Measurements from ENCODE around the gene GPAT2.
A peak's percentile ranks its signal among the peaks of the same experiment; 100 is the strongest.
"Not testable (repeated sequence)": the region's sequence is repeated elsewhere in the genome, so short reads cannot be mapped to it uniquely, and the experiment has no call there.

Gene GPAT2

DNA sequence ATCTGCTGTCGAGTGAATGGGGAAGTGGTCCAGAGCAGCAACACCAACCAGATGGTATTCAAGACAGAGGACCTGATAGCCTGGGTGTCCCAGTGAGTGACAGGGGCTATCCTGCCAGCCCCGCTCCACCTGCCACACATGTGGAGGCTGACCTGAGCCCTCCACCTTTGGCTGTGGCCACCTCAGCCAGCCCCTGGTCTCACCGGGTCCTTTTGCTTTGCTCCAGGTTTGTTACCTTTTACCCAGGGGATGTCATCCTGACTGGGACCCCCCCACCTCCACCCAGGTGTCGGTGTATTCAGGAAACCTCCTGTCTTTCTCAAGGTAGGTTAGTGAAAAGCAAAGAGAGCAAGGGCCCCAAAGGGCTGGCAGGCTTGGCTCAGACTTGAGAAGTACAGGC, 13.6 kb downstream of the GPAT2 start:
- not testable (repeated sequence) for DNase-seq, H3K27ac Mint-ChIP-seq
- CTCF ChIA-PET = interaction anchor here (4.2 kb wide), 1 partner anchor 97 kb away, joined by 29 read pairs; no protein-coding TSS in a partner anchor

DNA sequence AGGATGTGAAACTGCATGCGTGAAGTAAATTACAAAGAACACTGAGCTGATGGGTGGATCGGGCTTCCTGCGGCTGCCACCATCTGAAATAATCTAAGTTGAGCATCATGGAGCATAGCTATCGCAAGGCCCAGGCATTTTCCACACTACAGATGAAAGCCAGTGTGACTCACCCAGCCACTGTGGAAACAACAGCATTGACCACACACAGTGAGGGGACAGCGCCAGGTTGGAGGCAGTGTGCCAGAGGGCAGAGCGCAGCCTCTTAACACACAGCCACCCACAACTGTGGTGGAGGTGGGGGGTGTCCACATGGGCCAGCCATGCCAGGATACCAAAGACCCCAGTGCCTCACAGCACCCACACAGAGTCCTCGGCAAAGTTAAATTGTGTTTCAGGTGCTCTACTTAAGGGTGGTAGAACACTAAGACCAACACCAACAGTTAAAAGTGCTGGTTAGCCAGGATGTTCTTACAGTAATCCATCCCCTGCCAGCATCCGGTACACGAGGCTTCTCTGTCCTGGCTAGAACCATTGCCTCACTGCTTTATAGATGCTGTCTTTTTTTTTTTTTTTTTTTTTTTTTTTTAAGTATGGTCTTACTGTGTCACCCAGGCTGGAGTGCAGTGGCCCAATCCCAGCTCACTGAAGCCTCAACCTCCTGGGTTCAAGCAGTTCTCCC, 14.7 kb downstream of the GPAT2 start:
- CTCF ChIA-PET = interaction anchor here (1.1 kb wide), 1 partner anchor 93 kb away, joined by 3 read pairs; no protein-coding TSS in a partner anchor
- H3K4me1 Mint-ChIP-seq, H3K27ac Mint-ChIP-seq, H3K4me3 Mint-ChIP-seq, DNase-seq, H3K9me3 Mint-ChIP-seq, H3K36me3 Mint-ChIP-seq, H3K27me3 Mint-ChIP-seq: not testable (repeated sequence)

More for the DNA sequence above, 13.6 kb downstream of the GPAT2 start:
- not testable (repeated sequence) for H3K9me3 Mint-ChIP-seq, H3K27me3 Mint-ChIP-seq, H3K4me1 Mint-ChIP-seq, H3K36me3 Mint-ChIP-seq, H3K4me3 Mint-ChIP-seq

DNA sequence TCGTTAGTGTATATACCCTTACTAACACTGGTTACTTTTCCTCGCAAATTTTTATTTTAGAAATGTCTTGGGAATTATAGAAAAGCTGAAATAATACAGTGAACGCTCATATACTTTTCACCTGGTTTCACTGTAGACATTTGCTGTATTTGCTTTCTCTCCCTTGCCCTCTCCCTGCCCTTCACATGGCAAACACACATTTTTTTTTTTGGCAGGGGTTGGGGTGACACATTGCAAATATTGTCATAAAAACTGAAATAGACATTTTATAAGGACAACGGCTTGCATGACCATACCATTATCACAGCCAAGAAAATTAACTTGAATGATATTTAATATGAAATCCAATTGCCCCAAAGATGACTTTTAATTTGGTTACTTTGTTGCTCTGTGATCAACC, 18.4 kb downstream of the GPAT2 start:
- CTCF ChIA-PET, H3K36me3 Mint-ChIP-seq, H3K27me3 Mint-ChIP-seq, H3K9me3 Mint-ChIP-seq, DNase-seq, H3K4me1 Mint-ChIP-seq, H3K27ac Mint-ChIP-seq, H3K4me3 Mint-ChIP-seq: not testable (repeated sequence)

DNA sequence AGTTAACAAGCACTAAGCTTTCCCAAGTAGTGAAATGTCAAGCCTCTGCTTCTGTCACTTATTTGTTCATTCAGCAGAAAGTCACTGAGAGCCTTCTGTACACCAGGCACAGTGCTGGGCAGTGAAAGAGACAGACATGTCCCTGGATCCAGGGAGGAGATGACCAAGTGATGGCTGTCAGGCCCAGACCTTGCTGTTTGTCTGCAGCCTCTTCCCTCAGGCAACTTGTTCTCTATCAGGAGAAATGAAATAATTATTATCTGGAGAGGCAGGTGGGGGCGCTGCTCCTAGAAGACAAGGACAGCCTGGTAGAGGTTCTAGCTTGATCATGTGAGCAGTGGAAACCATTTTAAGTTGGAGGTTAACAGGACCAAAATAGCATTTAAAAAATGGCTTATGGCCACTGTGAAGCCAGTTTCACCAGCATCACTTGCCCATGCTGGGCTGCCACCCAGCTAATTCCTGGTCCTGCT, 21.9 kb downstream of the GPAT2 start:
- not testable (repeated sequence) for H3K4me1 Mint-ChIP-seq, DNase-seq, H3K36me3 Mint-ChIP-seq, H3K4me3 Mint-ChIP-seq, H3K27ac Mint-ChIP-seq, H3K9me3 Mint-ChIP-seq
- H3K27me3 Mint-ChIP-seq = peaks cover 21% of the 10 kb centered on the region
- CTCF ChIA-PET = interaction anchor here (1.3 to 3.3 kb wide), 3 partner anchors 10 to 105 kb away, joined by 3 to 10 read pairs (median 5); no protein-coding TSS in a partner anchor

DNA sequence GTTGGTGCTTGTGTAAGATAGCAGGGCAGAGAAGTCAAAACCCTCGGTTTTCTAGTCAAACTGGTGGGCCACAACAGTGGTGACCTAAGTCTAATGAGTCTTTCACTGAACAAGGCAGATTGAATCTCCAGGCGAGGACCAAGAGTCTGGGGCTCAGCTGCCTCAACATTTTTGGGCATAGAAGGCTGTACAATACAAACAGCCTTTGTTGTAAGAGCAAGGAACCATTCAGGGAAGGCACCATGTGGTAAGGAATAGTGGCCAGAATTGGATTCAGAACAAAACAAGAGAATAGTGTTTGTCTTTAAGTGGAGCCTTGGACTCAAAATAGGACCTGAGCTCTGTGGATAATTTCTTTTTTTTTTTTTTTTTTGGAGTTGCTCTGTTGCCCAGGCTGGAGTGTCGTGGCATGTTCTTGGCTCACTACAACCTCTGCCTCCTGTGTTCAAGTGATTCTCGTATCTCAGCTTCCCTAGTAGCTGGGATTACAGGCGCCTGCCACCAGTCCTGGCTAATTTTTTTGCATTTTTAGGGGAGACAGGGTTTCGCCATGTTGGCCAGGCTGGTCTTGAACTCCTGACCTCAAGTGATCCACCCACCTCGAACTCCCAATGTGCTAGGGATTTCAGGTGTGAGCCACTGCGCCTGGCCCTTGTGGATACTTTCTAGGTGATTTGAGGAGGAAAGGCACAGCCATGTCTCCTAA, 22.5 kb downstream of the GPAT2 start:
- not testable (repeated sequence) for H3K27ac Mint-ChIP-seq, H3K4me1 Mint-ChIP-seq, H3K4me3 Mint-ChIP-seq, H3K9me3 Mint-ChIP-seq, DNase-seq, H3K36me3 Mint-ChIP-seq
- peaks cover 21% of the 10 kb centered on the region for H3K27me3 Mint-ChIP-seq
- CTCF ChIA-PET = interaction anchor here (1.3 to 3.3 kb wide), 3 partner anchors 10 to 106 kb away, joined by 3 to 10 read pairs (median 5); no protein-coding TSS in a partner anchor

GRCh38 chr2:96011129-96011455, 23.6 kb downstream of the GPAT2 start:
- H3K27ac Mint-ChIP-seq, H3K4me1 Mint-ChIP-seq, H3K36me3 Mint-ChIP-seq, H3K9me3 Mint-ChIP-seq: not testable (repeated sequence)
- DNase-seq = peak; percentile 55
- H3K4me3 Mint-ChIP-seq = peak overlapping the region; percentile 69
- H3K27me3 Mint-ChIP-seq = peaks cover 32% of the 10 kb centered on the region
- CTCF ChIA-PET = interaction anchor here (1.0 to 3.3 kb wide), 3 partner anchors 11 to 106 kb away, joined by 3 to 10 read pairs (median 5); partner anchors contain the start of gene ANKRD36C

GRCh38 chr2:96010320-96011128, 24.2 kb downstream of the GPAT2 start:
- peak overlapping the region; percentile 69 for H3K4me3 Mint-ChIP-seq
- H3K27ac Mint-ChIP-seq = not testable (repeated sequence)
- DNase-seq = peak; percentile 98

GRCh38 chr2:96009833-96010232, 24.9 kb downstream of the GPAT2 start:
- not testable (repeated sequence) for H3K27ac Mint-ChIP-seq, DNase-seq, H3K4me1 Mint-ChIP-seq, H3K36me3 Mint-ChIP-seq, H3K9me3 Mint-ChIP-seq
- Mint-ChIP-seq H3K4me3 (peak overlapping the region; percentile 63), H3K27me3 (peaks cover 33% of the 10 kb centered on the region)
- CTCF ChIA-PET = interaction anchor here (1.3 kb wide), 2 partner anchors 13 to 314 kb away, joined by 3 read pairs; no protein-coding TSS in a partner anchor

More at GRCh38 chr2:96010320-96011128, 24.2 kb downstream of the GPAT2 start:
- not testable (repeated sequence) for H3K9me3 Mint-ChIP-seq, H3K36me3 Mint-ChIP-seq, H3K4me1 Mint-ChIP-seq
- CTCF ChIA-PET = interaction anchor here (1.0 to 1.3 kb wide), 3 partner anchors 12 to 314 kb away, joined by 3 read pairs; partner anchors contain the start of gene ANKRD36C
- H3K27me3 Mint-ChIP-seq = peaks cover 33% of the 10 kb centered on the region

DNA sequence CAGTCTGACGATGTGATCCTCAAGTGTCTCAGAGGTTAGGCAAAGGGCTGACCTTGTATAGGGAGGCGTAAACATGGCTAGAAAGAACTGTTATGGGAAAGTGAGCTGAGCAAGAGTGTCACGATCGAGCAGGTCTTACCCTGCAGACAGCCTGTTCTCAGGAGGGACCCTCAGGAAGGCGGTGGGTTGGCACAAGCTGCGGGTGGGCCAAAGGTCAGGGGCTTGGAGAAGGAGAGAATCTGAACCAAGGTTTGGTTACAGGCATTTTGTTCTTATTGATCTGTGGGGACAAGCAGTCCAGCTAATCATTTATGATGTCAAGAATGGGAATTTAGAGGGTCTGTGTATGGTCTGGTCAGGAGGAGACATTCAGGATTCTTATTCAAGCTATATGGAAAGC, 26.7 kb downstream of the GPAT2 start:
- H3K4me3 Mint-ChIP-seq, H3K4me1 Mint-ChIP-seq, H3K27ac Mint-ChIP-seq, H3K9me3 Mint-ChIP-seq, DNase-seq, CTCF ChIA-PET, H3K36me3 Mint-ChIP-seq: not testable (repeated sequence)
- peaks cover 43% of the 10 kb centered on the region for H3K27me3 Mint-ChIP-seq

- H3K36me3 Mint-ChIP-seq, DNase-seq, H3K4me3 Mint-ChIP-seq, H3K4me1 Mint-ChIP-seq, H3K9me3 Mint-ChIP-seq, H3K27ac Mint-ChIP-seq: not testable (repeated sequence)
- CTCF ChIA-PET = interaction anchor here (0.6 kb wide), 1 partner anchor 263 kb away, joined by 4 read pairs; no protein-coding TSS in a partner anchor
- peaks cover 50% of the 10 kb centered on the region for H3K27me3 Mint-ChIP-seq
Measured at GRCh38 chr2:96006248-96006647, 28.5 kb downstream of the GPAT2 start.

DNA sequence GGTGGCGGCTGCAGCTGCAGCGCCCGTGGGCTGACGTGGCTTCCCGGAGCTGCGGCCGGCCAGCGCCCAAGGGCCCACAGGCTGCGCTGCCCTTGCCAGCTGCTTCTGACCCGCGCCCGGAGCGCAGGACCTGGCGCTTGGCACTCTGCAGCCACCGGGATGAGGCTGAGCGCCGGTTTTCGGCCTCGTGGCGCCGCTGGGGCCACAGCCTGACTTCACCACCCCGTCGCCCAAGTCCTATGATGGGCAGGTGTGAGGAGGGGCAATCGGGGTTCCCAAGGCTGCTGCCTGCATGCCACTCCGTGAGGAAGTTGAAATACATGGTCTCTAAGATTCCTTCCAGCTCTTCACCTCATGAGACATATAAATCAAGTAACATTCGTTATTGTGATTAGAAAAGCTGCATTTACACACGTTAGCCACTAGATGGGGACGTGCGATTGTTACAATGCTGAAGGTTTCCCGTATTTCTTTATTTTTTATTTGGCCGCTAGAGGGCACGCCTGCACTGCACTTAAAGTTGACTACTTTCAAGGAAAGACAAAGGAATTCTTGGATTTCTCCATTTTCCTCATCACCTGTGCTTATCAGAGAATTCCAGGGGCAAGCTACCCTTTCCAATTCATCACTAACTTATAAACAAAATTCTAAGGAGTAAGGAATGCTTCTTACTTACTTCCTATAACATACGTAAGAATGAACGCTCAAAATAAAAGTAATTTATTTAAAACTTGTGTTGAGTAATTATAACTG, 42.0 kb downstream of the GPAT2 start:
- peak overlapping the region; percentile 76 for H3K4me3 Mint-ChIP-seq
- peaks cover 12% of the 10 kb centered on the region for H3K4me1 Mint-ChIP-seq
- H3K27me3 Mint-ChIP-seq = peaks cover 35% of the 10 kb centered on the region
- H3K36me3 Mint-ChIP-seq, H3K9me3 Mint-ChIP-seq: not testable (repeated sequence)
- peak; percentile 68 for DNase-seq
- peak overlapping the region; percentile 91 for H3K27ac Mint-ChIP-seq
- CTCF ChIA-PET = interaction anchor here (0.6 to 4.8 kb wide), 20 partner anchors 10 to 275 kb away, joined by 3 to 26 read pairs (median 4); partner anchors contain the start of genes ADRA2B, ASTL, CIAO1 and STARD7

DNA sequence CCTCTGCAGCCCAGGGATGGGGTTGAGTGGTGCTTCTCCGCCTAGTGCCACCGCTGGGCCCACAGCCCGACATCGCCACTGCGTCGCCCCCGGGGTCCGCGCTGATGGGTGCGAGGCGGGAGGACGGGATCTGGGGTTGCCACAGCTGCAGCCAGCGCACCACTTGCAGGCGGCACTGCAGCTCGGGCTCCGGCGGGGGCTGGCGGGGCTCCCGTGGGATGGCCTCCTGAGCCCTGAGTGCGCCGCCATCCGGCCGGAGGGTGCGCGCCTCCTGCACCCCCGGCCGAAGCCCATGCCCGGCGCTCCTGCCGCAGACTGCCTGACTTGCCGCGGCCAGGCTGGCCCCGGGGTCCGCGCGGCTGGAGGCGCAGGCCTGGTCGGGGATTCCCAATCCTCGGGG, 42.6 kb downstream of the GPAT2 start:
- not testable (repeated sequence) for H3K36me3 Mint-ChIP-seq, H3K9me3 Mint-ChIP-seq
- Mint-ChIP-seq H3K27ac (peak overlapping the region; percentile 90), H3K4me1 (peaks cover 12% of the 10 kb centered on the region), H3K27me3 (peaks cover 35% of the 10 kb centered on the region), H3K4me3 (peak overlapping the region; percentile 71)
- DNase-seq = peak; percentile 46
- CTCF ChIA-PET = interaction anchor here (0.6 to 4.8 kb wide), 20 partner anchors 10 to 275 kb away, joined by 3 to 26 read pairs (median 4); partner anchors contain the start of genes ADRA2B, ASTL, CIAO1 and STARD7

DNA sequence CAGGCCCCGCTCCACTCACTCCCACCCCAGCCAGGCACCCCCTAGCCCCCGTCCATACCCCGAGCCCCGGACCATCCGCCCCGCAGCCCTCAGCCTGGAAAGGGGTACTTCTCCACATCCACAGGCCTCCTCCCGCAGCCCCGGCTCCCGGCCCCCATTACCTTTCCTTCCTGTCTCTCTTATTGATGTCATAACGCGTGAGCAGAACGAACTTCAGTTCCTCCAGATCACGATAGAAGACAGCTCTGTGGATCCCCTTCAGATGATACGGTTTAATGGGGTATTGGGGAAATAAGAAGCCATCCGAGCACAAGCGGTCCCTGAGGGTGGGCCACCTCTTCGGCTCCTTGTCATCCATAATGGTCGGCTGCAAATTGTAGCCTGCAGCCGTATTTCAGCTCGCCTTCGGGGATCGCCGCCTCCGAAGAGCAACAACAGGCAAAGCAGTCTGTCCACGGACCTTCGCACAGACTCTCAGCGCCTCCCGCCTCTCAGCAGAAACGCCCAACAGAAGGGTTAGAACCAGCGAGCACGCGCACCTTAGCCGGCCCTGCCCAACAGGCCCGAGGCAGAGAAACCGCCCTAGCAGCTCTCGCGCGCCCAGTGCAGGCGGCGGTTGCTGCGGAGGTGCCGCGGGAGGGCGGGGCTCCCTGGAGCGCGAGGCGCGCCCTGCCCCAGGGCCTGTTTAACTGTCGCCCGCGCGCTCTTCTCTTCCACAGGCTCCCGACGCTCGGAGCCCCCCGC, 43.2 kb downstream of the GPAT2 start, which contains the start of gene ANKRD36C:
Gene ANKRD36C, minus strand, starts transcription at position 474 of the 744 bp plus-strand sequence. Its CDS starts 116 bp downstream, at position 358.
- CTCF ChIA-PET = interaction anchor here (0.9 to 4.8 kb wide), 6 partner anchors 9 to 263 kb away, joined by 3 to 26 read pairs (median 3); partner anchors contain the start of gene ADRA2B
- not testable (repeated sequence) for H3K36me3 Mint-ChIP-seq, H3K9me3 Mint-ChIP-seq
- DNase-seq = peak; percentile 56
- H3K4me3 Mint-ChIP-seq = peak within 1 kb of the TSS; percentile 92
- H3K4me1 Mint-ChIP-seq = peaks cover 12% of the 10 kb centered on the region
- peak within 1 kb of the TSS; percentile 95 for H3K27ac Mint-ChIP-seq
- H3K27me3 Mint-ChIP-seq = peaks cover 29% of the 10 kb centered on the region

Data from activated naive CD4-positive, alpha-beta T cell treated with anti-CD3 and anti-CD28 coated beads, Interleukin-2, amount 10 ng/mL, durations not matched to agents 7 days and 5 days (primary cell).